Stimulated activated CD8-positive, alpha-beta memory T cell treated with anti-CD3 and anti-CD28 coated beads, Interleukin-15, amount 100 ng/mL, for 48 hours (primary cell): Measurements from ENCODE around the gene SLC9A7.

Source experiments
- DNase-seq, 2 donors: peaks; one replicate each; pipeline ENCODE4 v3.0.0-alpha.2; 2020; ENCODE audit warnings: low read depth in 2 of 2

SLC9A7 gene

DNA sequence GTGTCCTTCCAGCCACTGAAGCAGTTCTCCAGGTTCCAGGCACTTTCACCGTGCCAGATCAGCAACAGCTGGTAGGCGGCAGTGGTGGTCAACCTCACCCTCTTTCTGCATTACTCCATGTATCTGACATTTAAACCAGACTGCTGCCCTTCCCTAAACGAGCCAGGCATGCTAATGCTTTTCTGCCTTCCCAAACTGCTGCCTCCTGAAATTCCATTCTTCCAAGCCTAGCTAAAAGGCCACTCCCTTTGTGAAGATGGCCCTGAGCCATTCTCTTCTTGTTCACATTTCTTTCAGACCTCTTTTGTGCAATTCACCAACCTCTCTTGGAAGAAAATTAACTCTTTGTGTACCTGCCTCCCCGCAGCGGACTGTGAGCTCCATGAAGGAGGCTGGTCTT, 111.7 kb downstream of the SLC9A7 start:
- DNase-seq, result no peak

DNA sequence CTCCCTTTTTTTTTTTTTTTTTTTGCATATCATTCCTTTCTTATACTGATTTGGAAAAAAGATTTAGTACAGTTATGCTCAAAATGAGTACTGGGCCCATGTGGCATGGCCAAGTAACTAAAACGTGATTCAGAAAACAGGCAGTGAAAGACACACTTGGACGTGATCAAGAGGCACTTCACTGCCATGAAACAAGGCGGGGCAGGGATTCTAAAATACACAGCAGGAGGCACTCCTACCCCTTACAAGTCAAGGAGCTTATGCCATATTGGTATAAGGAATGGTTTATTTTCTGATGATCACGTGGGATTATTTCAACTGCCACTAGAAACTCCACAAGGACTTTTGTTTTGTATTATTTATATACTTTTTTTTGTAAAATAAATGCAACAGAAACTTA, 113.3 kb downstream of the SLC9A7 start:
- DNase-seq, result no peak

DNA sequence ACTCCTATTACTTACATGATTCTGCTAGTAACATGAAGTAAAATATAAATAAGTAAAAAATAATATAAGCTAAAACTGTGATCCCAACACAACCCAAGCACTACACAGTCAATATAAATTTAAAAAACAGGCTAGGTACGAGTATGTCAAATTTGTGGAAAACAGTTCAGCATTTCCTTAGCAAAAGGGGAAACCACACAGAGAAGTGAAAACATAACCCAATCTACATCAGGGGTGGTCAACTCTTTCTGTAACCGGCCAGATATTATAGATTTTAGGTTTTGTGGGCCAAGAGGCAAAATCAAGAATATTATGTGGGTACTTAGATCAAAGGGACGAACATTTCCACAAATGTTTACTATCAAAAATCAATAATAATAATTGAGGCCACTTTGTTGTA, 115.3 kb downstream of the SLC9A7 start:
- no peak for DNase-seq

DNA sequence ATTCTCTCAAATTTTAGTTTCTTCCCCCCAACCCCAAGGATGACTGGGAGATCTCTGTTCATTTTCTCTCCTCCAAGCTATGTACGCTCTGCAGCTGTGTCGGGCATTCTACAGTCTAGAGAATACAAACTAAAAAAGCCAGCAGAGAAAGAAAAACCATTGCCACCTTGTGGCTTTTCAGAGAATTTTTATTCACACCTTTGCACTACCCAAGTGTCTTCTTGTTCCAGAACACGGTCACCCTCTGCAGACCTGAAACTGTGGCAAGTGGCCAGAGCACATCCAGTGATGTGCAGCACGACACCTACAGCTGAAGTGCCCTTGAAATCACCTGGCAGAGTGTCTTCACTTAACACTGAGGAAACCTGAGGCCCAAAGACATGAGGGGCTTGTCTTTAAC, 116.8 kb downstream of the SLC9A7 start:
- no peak for DNase-seq

DNA sequence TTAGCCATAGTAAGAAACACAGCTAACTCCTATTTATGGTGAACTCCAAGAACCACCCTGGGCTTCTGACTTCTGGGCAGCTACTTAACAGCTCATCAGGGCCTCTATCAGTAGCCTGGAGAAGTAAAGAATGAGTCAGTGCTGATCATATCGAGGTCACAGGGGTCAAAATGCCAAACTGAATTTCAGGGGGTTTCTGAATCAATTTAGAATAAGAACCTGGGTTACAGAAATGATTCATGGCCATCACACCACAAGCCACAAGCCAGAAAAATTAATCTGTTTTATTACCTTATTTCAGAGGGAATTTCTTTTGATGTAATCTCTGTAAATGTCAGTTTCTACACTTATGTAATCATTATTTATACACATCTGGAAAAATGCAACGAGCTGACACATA, 121.0 kb downstream of the SLC9A7 start:
- DNase-seq, result peak in 1 of 2 donors; percentile 23

DNA sequence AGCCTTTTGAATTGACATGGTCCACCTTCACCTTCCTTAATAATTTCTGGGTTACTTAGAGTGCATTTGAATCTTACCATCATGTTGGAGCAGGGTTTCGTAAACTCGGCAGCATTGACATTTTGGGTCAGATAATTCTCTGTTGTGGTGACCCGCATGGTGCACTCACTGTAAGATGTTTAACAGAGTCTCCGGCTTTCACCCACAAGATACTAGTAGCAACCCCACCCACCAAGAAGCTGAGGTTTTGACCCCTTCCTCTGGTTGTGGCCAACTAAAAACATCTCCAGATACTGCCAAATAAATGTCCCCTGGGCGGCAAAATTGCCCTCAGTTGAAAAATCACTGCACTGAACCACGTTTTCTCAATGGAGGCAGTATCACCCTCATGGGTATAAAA, 122.7 kb downstream of the SLC9A7 start:
- no peak for DNase-seq

DNA sequence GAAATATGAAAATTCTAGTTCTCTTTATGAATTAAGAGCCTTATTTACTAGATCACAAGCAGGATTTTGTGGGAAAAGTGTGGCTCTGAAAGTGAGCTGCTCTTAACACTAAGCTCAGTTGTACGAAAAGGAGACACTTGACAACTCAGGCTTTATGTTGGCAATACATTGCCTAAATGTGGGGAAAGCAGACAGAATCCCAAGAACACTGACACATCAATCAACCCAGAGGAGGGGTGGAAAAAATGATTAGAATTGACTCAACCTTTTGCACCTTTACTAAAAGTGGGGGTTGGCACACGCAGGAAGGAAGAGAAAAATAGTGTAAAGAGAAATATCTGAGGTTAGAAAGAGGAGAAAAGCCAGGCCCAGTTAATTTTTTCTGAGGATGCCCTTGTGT, 123.7 kb downstream of the SLC9A7 start:
- DNase-seq, result no peak

DNA sequence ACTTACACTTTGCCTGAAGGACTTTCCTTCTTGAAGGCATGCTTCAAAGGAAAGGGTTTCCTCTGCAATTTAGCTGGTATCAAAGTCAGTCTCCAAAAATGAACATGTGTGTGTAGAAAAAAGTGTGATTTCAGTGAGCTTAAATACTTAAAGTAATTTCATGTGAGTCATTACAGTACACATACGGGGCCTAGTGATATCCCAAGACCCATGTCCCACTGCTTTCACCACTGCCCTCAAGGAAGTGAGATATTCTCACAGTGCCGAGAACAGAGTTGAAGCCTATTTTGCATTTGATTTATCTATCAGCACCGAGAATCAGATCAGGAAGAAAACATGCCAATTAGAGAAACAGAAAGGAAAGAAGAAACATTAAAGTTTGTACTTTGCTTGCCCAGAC, 124.3 kb downstream of the SLC9A7 start:
- no peak for DNase-seq

DNA sequence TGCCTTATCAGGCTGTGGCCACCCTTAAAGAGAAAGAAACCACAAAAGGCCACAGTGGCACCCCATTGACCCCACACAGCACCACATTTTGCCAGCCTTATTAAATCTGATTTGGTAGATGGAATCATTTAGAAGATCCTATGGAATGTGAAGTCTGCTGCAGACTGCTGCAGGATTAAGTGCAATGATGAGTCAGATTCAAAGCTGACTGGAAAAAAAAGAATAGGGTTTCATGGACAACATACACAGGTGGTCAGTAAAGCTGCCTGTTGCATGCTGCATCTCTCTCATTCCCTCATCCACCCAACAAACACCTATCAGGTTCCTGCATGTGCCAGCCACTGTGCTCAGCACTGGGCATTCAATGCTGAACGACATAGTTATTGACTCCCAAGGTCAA, 128.8 kb downstream of the SLC9A7 start:
- no peak for DNase-seq

DNA sequence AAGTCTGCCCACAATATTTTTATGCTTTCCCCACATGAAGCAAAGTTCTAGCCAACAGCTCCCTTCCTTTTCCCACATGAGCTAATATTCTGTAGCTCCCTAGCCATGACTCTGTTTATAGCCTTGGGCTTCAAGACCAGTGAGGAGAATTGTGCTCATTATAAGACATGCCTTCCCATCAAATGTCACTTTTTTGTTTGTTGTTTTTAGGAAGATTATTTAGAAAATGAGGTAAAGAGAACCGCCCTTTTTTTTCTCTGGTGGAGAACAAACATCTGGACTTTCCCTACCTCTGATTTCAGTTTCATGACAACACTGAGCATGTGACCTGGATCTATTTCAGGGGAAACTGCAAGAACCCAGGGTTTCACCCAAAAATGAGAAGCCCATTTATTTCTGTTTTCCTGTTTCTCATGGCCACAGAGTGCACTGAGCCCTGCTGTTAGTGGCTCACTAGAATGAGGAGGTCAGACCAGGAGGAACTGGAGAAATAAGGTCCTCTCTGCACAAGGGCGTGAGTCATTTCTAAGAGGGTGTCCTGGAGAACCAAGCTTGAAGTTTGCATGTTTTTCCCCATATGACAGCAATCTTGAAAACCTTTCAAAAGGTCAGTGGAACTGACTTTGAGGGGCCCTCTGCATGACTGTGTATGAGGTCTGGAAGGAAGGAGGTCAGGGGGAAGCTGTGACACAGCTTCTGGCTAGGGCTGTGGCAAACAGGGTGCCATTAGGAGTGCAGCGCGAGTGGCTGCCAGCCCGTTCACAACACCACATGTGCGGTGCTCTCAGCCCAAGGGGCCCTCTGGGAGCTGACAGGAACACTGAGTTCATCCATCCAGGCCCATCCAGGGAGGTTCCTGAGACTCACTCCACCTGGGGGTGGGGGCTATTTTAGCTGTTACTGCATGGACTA, 130.2 kb downstream of the SLC9A7 start:
- DNase-seq, result peak in 1 of 2 donors; percentile 27

DNA sequence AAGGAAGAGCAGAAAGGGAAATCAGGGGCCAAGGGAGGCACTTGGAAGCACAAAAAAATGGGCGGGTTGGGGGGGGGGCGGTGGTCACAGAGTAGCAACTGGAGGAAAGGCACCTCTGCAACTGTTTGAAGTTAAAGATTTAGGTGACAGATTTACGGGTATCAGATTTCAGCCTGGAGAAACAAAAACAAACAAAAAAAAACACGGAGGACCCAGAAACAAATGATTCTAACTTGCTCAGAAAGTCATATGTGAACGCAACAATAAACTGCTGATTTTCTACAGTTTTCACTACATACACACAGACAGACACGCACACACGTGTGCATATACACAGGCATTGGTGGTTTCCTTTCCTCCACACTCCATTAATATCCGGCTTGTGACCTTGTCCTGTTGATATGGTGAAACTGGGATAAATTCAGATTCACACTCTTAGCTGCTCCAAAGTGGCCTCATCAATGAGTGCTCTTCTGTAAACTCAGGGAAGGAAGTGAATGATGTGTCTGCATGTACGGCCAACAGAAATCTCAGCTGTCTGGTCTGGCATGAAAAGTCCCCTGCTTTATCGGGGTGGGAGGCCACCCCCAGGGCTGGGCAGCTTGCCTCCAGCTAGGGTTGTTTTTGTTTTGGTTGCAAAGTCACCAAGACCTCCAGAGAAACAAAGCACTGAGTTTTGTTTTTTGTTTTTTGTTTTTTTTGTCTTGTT, 131.1 kb downstream of the SLC9A7 start:
- no peak for DNase-seq

DNA sequence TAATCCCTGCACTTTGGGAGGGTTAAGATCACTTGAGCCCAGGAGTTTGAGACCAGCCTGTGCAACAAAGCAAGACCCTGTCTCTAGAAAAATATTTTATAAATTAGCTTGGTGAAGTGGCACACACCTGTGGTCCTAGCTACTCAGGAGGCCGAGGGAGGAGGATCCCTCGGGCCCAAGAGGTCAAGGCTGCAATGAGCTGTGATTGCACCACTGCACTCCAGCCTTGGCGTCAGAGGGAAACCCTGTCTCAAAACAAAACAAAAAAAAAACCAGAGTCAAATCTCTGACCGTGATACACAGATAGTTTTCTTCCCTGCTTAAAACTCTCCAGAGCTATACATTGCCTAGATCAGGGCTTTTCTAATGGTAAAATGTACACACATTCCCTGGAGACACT, 131.9 kb downstream of the SLC9A7 start:
- no peak for DNase-seq

DNA sequence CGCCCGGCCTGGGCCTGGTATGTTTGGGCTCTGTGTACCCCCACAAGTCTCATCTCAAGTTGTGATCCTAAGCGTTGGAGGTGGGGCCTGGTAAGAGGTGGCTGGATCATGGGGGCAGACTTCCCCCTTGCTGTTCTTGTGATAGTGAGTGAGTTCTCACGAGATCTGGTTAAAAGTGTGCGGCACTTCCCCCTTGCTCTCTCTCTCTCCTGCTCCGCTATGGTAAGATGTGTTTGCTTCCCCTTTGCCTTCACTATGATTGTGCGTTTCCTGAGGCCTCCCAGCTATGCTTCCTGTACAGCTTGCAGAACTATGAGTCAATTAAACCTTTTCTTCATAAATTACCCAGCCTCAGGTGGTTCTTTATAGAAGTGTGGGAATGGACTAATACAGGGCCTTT, 132.4 kb downstream of the SLC9A7 start:
- DNase-seq, result no peak

DNA sequence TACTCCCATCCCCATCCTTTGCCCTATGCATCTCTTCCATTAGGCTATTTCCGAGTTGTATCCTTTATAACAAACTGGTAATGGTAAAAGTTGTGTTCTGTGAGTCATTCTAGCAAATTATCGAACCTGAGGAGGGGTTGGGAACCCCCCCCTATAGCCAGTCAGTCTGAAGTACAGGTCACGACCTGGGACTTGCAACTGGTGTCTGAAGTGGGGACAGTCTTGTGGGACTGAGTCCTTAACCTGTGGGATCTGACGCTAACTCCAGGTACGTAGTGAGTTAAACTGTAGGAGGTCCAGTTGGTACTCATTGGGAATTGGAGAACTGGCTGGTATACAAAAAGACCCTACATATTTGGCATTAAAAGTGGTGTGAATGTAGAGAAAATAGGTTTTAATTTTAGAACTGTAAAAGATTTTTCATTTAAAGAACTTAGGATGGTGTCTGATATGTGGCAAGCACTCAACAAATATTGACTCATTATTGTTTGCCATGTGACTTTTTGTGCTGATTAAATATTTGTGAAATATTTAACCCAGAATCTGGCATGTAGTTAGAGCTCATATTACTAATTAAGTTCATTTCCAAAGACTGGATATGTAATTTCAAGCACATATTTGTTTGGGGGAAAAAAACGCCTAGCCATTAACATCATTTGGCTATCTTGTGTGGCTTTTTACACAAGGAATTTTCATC, 134.7 kb downstream of the SLC9A7 start:
- no peak for DNase-seq

DNA sequence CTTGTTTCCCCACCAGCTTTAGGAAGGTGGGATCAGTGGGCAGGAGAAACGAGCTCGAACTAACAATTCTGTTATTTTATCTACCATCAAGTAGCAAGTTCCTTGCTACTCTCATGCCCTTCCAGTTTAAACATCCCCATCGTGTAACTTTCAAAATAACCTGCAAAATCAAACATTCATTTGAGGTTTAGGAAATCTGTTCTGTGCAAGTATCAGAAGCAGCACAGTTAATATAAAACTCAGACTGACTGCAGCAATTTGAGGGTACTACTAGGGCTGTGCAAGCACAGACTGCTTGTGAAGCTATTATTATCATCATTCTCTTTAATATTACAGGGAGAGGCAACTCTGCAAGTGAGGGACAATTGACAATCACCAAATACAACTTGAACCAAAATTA, 137.3 kb downstream of the SLC9A7 start:
- no peak for DNase-seq

DNA sequence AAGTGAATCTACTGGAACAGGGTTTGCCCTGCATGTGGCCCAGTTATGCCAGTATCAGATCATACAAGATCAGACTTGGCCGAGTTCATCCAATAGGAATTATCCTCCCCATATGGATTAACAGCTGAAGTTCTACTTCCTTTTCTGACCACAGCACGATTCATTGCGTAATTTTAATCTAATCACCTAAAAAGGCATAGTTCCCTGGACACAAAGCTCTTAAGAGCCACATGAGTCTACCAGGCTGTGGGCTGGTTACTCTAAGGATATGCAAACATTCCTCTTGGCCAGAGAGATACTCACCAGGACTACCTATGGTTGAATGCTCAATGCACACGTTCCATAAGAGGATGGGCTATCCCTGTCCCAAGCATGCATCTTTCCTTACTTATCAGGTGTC, 138.4 kb downstream of the SLC9A7 start:
- DNase-seq, result no peak

DNA sequence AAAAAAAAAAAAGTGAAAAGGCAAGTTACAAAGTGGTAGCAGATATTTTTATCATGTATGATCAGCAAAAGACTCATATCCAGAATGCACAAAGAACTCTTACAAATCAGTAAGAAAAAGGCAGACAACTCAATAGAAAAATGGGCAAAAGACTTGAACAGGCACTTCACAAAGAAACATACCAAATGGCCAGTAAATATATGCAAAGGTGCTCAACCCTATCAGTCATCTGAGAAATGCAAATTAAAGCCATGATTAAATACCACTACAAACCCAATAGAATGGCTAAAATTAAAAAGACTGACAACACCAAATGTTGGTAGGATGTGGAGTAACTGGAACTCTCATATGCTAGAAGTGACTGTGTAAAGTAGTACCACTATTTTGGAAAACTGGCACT, 140.0 kb downstream of the SLC9A7 start:
- no peak for DNase-seq

DNA sequence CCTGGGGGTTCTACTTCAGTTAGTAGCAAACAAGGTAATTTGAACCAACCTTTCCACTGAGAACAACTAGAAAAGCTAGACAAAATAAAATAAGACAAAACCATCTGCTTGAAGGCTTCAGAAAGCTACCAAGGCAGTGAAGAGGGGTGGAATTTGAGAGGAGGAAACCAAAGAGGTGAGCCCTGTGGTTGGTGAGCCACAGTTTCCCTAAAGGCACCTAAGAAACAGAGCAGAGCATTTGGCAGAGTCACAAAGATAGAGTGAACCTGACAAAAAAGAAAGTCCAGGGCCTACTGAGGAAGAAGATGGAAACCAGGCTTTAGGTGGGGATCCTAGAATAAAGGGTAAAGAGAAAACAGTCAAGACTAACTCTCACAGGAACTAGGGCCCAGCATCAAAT, 141.0 kb downstream of the SLC9A7 start:
- no peak for DNase-seq

DNA sequence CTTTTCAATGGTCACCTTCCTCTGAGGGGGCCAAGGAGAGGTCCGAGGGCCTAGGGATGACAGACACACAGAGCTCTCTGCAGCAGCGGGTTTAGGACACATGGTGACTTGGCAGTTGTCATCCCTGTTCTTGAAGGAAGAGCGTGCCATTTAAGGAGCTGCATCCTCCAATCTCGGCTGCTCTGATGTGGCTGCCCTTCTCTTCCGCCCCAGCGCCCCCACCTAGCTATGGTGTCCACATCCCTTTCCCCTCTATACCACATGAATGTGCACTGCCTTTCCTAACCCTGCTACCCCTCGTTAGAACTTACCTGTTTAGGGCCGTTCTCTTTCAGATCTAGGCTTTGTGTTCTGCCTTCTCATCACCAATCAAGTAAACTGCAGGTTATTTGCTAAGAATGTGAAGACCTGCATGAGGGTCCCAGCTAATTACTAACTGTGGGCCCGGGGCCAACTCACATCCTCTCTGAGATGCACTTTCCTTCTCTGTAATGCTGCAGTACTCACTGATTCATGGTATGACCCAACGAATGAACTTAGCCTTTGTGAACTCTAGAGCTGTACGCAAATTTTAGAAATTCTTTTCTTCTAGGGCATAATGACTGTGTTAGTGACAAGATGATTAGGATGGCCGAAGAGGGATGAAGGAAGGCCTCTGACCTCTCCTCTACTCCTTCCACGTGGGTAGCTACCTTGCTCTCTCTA, 147.1 kb downstream of the SLC9A7 start:
- DNase-seq, result no peak

DNA sequence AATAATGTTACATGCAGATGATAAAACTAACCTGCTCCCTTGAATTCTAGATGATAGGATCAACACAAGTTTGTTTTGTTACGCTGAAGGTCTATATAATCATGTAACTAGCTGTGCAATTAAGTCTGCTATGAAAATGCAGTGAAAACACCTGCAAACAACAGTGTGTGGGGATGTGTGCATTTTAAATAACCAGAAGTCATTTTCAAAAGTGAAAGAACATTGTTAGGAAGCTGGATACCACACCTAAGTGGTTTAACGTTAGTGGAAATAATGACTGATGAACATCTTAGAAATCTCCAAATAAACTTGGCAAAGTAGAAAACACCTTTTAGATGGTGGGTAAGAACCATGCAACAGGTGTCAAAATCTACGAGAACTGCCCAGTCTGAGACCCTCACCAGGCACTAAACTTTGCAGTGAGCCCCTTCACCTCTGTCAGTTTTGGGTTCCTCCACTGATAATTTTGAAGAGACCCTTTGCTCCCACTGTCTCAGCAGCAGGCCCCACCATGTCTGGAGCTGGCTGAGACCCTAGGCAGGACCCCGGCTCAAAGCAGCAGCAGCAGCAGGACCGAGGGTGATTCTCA, 148.8 kb downstream of the SLC9A7 start:
- no peak for DNase-seq

DNA sequence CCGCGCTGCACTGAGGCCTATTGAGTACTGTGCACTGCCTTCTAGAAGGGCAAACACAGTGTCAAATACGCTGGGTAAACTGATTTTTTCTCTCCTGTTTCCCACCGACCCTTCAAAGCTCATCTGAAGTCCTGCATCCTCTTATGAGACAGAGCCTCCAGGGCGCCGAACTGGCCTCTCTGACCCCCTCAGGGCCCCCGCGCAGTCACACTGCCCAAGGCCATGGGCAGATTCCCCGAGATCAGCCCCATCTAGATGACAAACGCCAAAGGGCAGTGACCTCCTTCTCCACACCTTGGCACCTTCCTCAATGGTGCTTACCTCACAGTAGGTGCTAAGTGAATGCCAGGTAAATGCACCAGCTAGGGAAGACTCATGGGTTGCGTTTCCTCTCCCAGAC, 151.0 kb downstream of the SLC9A7 start:
- no peak for DNase-seq
